HepG2 (cell line): ENCODE data around the gene LAG3. TPM values are rescaled to one million over a fixed set of nuclear protein-coding genes. Genes with fewer than 3 reads are reported as not detected.

Experiments used
- ATF4 ChIP-seq, 2 experiments: fragments of 450-650 bp in 1 of 2; sonication (generic) in 1 of 2; formaldehyde crosslinking; IDR thresholded peaks; 2 replicates each; pipeline versions ENCODE4 v1.5.0 to v1.8.0; 2020 to 2022; ENCODE audit warnings: mild to moderate bottlenecking in 1 of 2, missing genetic modification reagents in 1 of 2
- CBX1 ChIP-seq: IDR thresholded peaks from one replicate; pipeline ENCODE4 v1.6.1; 2016; ENCODE audit warnings: antibody characterized with exemption, low read depth
- ERF ChIP-seq: IDR thresholded peaks from 2 replicates; pipeline ENCODE4 v1.6.1; 2018; ENCODE audit warnings: missing biosample characterization, missing genetic modification reagents
- IRF2 ChIP-seq: IDR thresholded peaks from 2 replicates; pipeline ENCODE4 v1.6.1; 2018; ENCODE audit warnings: missing genetic modification reagents, missing compliant biosample characterization
- IRF9 ChIP-seq: sonication (generic); formaldehyde crosslinking; IDR thresholded peaks from 2 replicates; pipeline ENCODE4 v1.8.0; 2022; ENCODE audit warnings: missing genetic modification reagents, mild to moderate bottlenecking, borderline replicate concordance
- MAX ChIP-seq: IDR thresholded peaks from 2 replicates; pipeline ENCODE4 v1.6.1; 2012; ENCODE audit warnings: inconsistent platforms
- MXI1 ChIP-seq: IDR thresholded peaks from 3 replicates; pipeline ENCODE4 v1.6.1; 2012; ENCODE audit warnings: low read depth, low read length, inconsistent platforms, borderline replicate concordance
- MYC ChIP-seq: sonication (generic); formaldehyde crosslinking; IDR thresholded peaks from 2 replicates; pipeline ENCODE4 v1.9.0; 2021; ENCODE audit warnings: missing genetic modification reagents, borderline replicate concordance
- NFKB2 ChIP-seq: sonication (generic); formaldehyde crosslinking; IDR thresholded peaks from 2 replicates; pipeline ENCODE4 v1.4.0; 2020; ENCODE audit warnings: missing genetic modification reagents, borderline replicate concordance
- PHF20 ChIP-seq: sonication (generic); formaldehyde crosslinking; IDR thresholded peaks from 2 replicates; pipeline ENCODE4 v1.5.0; 2020; ENCODE audit warnings: mild to moderate bottlenecking, missing genetic modification reagents
- PPARG ChIP-seq: conservative IDR thresholded peaks from 2 replicates; pipeline ENCODE4 v1.6.1; 2016; ENCODE audit warnings: missing biosample characterization, missing genetic modification reagents
- RXRA ChIP-seq: sonication (generic); formaldehyde crosslinking; IDR thresholded peaks from 2 replicates; pipeline ENCODE4 v1.5.1; 2020; ENCODE audit warnings: missing genetic modification reagents
- SMARCE1 ChIP-seq: fragments of 450-650 bp; IDR thresholded peaks from 2 replicates; pipeline ENCODE4 v1.6.1; 2017; ENCODE audit warnings: borderline replicate concordance
- SPEN ChIP-seq: sonication (generic); formaldehyde crosslinking; IDR thresholded peaks from 2 replicates; pipeline ENCODE4 v1.5.1; 2020; ENCODE audit warnings: low read depth, mild to moderate bottlenecking, missing genetic modification reagents
- UBTF ChIP-seq: sonication (generic); formaldehyde crosslinking; IDR thresholded peaks from 2 replicates; pipeline ENCODE4 v1.4.0; 2020; ENCODE audit warnings: mild to moderate bottlenecking, missing genetic modification reagents
- WIZ ChIP-seq: sonication (generic); formaldehyde crosslinking; IDR thresholded peaks from 2 replicates; pipeline ENCODE4 v1.5.1; 2020; ENCODE audit warnings: mild to moderate bottlenecking, missing genetic modification reagents
- ZFP36L2 ChIP-seq: sonication (generic); formaldehyde crosslinking; IDR thresholded peaks from 2 replicates; pipeline ENCODE4 v1.4.0; 2020; ENCODE audit warnings: missing genetic modification reagents
- ZNF644 ChIP-seq: IDR thresholded peaks from 2 replicates; pipeline ENCODE4 v1.6.1; 2016; ENCODE audit warnings: low read depth
- ZNF646 ChIP-seq: sonication (generic); formaldehyde crosslinking; IDR thresholded peaks from 2 replicates; pipeline ENCODE4 v1.9.0; 2021; ENCODE audit warnings: mild to moderate bottlenecking, missing genetic modification reagents
- polyA plus RNA-seq, 8 experiments: library from polyadenylated mRNA; depleted of rRNA in 3 of 8; stranded (reverse) in 7 of 8; unstranded in 1 of 8; fragments of >200 nt; fragmentation: Illumina TruSeq in 4 of 8; extraction: Trizol in 4 of 8; gene quantifications; 2 replicates each; pipeline versions ENCODE4 v1.2.1 to v1.2.3, GENCODE V29; 2011 to 2016; ENCODE audit warnings: low read depth in 4 of 8, missing spikeins in 1 of 8, mixed read lengths in 1 of 8; ENCODE audit not compliant: insufficient read depth in 1 of 8
- total RNA-seq, 5 experiments: library from RNA; depleted of rRNA; stranded (reverse); fragments of >200 nt; fragmentation: Illumina TruSeq; extraction: Trizol; gene quantifications; 2 replicates each; pipeline ENCODE4 v1.2.3, GENCODE V29; 2016; ENCODE audit warnings: low read depth in 1 of 5

Gene LAG3
- total and polyA plus RNA-seq, 2 of the 13 experiments (the other 11 are each of a cell fraction or from before 2014, with no cell fraction given), result 0.11 to 0.26 TPM

GRCh38 chr12:6792522-6793201, 20.3 kb downstream of the LAG3 start (continued):
- TF ChIP-seq ATF4 (CRISPR knock-in tag; IDR thresholded peaks at IDR 0.05) (0 out of 4 replicates have a peak, but pooled peaks of 1 of the 2 experiments have one; percentile 45), PPARG (CRISPR knock-in tag) (peak; percentile 78), ERF (CRISPR knock-in tag) (peak; percentile 77; the same call in 1 of the 2 replicates), ZNF644 (0 out of 2 replicates have a peak, but pooled peaks have one; percentile 26), SMARCE1 (no peak), NFKB2 (CRISPR knock-in tag) (0 out of 2 replicates have a peak, but pooled peaks have one; percentile 29), MXI1 (peak; percentile 23; the same call in 1 of the 3 replicates), RXRA (CRISPR knock-in tag) (peak; percentile 90), PHF20 (CRISPR knock-in tag) (peak; percentile 48; the same call in 1 of the 2 replicates), ZFP36L2 (CRISPR knock-in tag) (no peak), WIZ (CRISPR knock-in tag) (no peak), MAX (peak; percentile 90), IRF2 (CRISPR knock-in tag) (peak; percentile 53; the same call in 1 of the 2 replicates), CBX1 (peak; percentile 27), MYC (CRISPR knock-in tag) (peak; percentile 91), UBTF (CRISPR knock-in tag) (peak; percentile 92), IRF9 (CRISPR knock-in tag) (0 out of 2 replicates have a peak, but pooled peaks have one; percentile 43), ZNF646 (CRISPR knock-in tag) (peak; percentile 74; the same call in 1 of the 2 replicates), SPEN (CRISPR knock-in tag) (peak; percentile 80)
